Mesenchymal stem cell (in vitro differentiated cells and primary cell): ENCODE results near the gene EIF2D.

Source experiments
- DNase-seq: peaks from one replicate; pipeline ENCODE4 v3.0.0-alpha.2; 2013
- H2AFZ ChIP-seq: one replicate; pipeline ENCODE4 v1.6.1; 2013; ENCODE audit warnings: low read depth, mild to moderate bottlenecking, control low read depth, inconsistent platforms, low read length, moderate library complexity
- H2AK5ac ChIP-seq: 2 replicates; pipeline ENCODE4 v1.6.1; 2013; ENCODE audit warnings: low read length, moderate library complexity, mild to moderate bottlenecking, inconsistent platforms; ENCODE audit not compliant: severe bottlenecking
- H2BK120ac ChIP-seq: one replicate; pipeline ENCODE4 v1.6.1; 2013; ENCODE audit warnings: low read depth, mild to moderate bottlenecking, inconsistent platforms, low read length, moderate library complexity
- H2BK12ac ChIP-seq, 2 experiments: one replicate each; pipeline ENCODE4 v1.6.1; 2013; ENCODE audit warnings: inconsistent platforms in 2 of 2, low read length in 2 of 2, mild to moderate bottlenecking in 2 of 2, moderate library complexity in 2 of 2, control low read depth in 1 of 2
- H2BK15ac ChIP-seq: one replicate; pipeline ENCODE4 v1.6.1; 2013; ENCODE audit warnings: mild to moderate bottlenecking, low read depth, inconsistent platforms; ENCODE audit not compliant: poor library complexity, severe bottlenecking
- H2BK5ac ChIP-seq: 2 replicates; pipeline ENCODE4 v1.6.1; 2013; ENCODE audit warnings: low read depth, mild to moderate bottlenecking, low read length, control low read depth, inconsistent platforms; ENCODE audit not compliant: poor library complexity, severe bottlenecking
- H3K14ac ChIP-seq, 2 experiments: one replicate each; pipeline ENCODE4 v1.6.1; 2013; ENCODE audit warnings: inconsistent platforms in 2 of 2, low read length in 2 of 2, control low read depth in 1 of 2, mild to moderate bottlenecking in 1 of 2, moderate library complexity in 1 of 2
- H3K18ac ChIP-seq, 2 experiments: one replicate each; pipeline ENCODE4 v1.6.1; 2013; ENCODE audit warnings: inconsistent platforms in 2 of 2, low read length in 2 of 2, control low read depth in 1 of 2, low read depth in 1 of 2, mild to moderate bottlenecking in 1 of 2
- H3K23ac ChIP-seq, 2 experiments: one replicate each; pipeline ENCODE4 v1.6.1; 2013; ENCODE audit warnings: inconsistent platforms in 2 of 2, low read length in 2 of 2, mild to moderate bottlenecking in 2 of 2, moderate library complexity in 2 of 2, control low read depth in 1 of 2
- H3K27ac ChIP-seq: 2 replicates; pipeline ENCODE4 v1.5.1; 2013; ENCODE audit warnings: mild to moderate bottlenecking, moderate library complexity, low read length, control low read depth, inconsistent platforms; ENCODE audit not compliant: poor library complexity, severe bottlenecking
- H3K27me3 ChIP-seq, 2 experiments: 2 replicates each; pipeline versions ENCODE4 v1.6.1 to v1.7.0; 2013; ENCODE audit warnings: low read length in 2 of 2, mild to moderate bottlenecking in 2 of 2, moderate library complexity in 2 of 2, control low read depth in 1 of 2, inconsistent platforms in 1 of 2; ENCODE audit not compliant: control insufficient read depth in 1 of 2, insufficient read depth in 1 of 2
- H3K36me3 ChIP-seq, 2 experiments: 2 replicates each; pipeline versions ENCODE4 v1.6.1 to v1.7.0; 2013; ENCODE audit warnings: low read length in 2 of 2, control low read depth in 1 of 2, inconsistent platforms in 1 of 2, low read depth in 1 of 2, mild to moderate bottlenecking in 1 of 2; ENCODE audit not compliant: insufficient read depth in 2 of 2, control insufficient read depth in 1 of 2
- H3K4ac ChIP-seq, 2 experiments: one replicate each; pipeline ENCODE4 v1.6.1; 2013; ENCODE audit warnings: inconsistent platforms in 2 of 2, low read length in 2 of 2, mild to moderate bottlenecking in 2 of 2, moderate library complexity in 2 of 2, control low read depth in 1 of 2, low read depth in 1 of 2
- H3K4me1 ChIP-seq: 2 replicates; pipeline ENCODE4 v1.6.1; 2013; ENCODE audit warnings: low read depth, low read length, control low read depth; ENCODE audit not compliant: control insufficient read depth, insufficient read depth
- H3K4me2 ChIP-seq: 2 replicates; pipeline ENCODE4 v1.6.1; 2013; ENCODE audit warnings: low read length, mild to moderate bottlenecking, inconsistent platforms; ENCODE audit not compliant: poor library complexity, severe bottlenecking
- H3K4me3 ChIP-seq, 2 experiments: 2 replicates each; pipeline versions ENCODE4 v1.5.1 to v1.7.0; 2013; ENCODE audit warnings: low read length in 2 of 2, mild to moderate bottlenecking in 2 of 2, control low read depth in 1 of 2, low read depth in 1 of 2; ENCODE audit not compliant: insufficient read depth in 1 of 2
- H3K79me1 ChIP-seq: replicated peaks from 2 replicates; pipeline ENCODE4 v1.6.1; 2013; ENCODE audit warnings: mild to moderate bottlenecking, control low read depth, low read length, inconsistent platforms; ENCODE audit not compliant: poor library complexity, severe bottlenecking
- H3K9ac ChIP-seq: 2 replicates; pipeline ENCODE4 v1.7.0; 2013; ENCODE audit warnings: mild to moderate bottlenecking, low read length, moderate library complexity
- H3K9me3 ChIP-seq: 2 replicates; pipeline ENCODE4 v1.7.0; 2013; ENCODE audit warnings: mild to moderate bottlenecking, low read length; ENCODE audit not compliant: control insufficient read depth
- H4K8ac ChIP-seq: one replicate; pipeline ENCODE4 v1.6.1; 2013; ENCODE audit warnings: inconsistent platforms, mild to moderate bottlenecking, low read length, moderate library complexity
- H4K91ac ChIP-seq: one replicate; pipeline ENCODE4 v1.6.1; 2013; ENCODE audit warnings: mild to moderate bottlenecking, low read length, inconsistent platforms
- WGBS: methylation state at CpG from one replicate; pipeline ENCODE4 v1.1.7; 2013; ENCODE audit warnings: mixed read lengths; 5-methylcytosine and 5-hydroxymethylcytosine counted together

Gene EIF2D

DNA sequence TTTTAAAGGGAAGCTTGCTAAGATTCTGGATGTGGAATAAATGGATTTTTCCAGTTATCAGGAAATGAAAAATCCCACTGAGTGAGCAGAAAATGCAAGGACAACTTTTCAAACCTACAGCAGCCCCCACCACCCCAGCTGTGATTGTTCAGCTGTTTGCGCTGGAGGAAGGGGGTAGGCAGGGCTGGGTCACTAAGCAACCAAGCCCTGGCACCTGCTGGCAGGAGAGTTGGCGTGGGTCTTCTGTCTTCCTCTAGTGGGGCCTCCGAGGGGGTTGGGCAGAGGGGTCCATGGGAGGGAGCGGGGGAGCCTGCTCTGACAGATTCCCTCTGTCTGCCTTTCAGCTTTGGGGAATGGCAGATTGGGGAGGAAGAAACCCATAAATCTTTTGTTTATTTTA, 45.3 kb downstream of the EIF2D start:
- peaks cover 3 to 33% of the 10 kb centered on the region in 2 experiments for H3K27me3 ChIP-seq
- H3K9me3 ChIP-seq = no peaks in the 10 kb centered on the region
- no peak overlapping the region for H2BK5ac ChIP-seq
- no peak overlapping the region for H3K18ac ChIP-seq
- 72% methylated on average over 2 of the region's 4 CpGs for WGBS
- no peak overlapping the region for H2BK12ac ChIP-seq
- no peak for DNase-seq
- no peak overlapping the region for H4K8ac ChIP-seq
- H3K4me3 ChIP-seq = no peak overlapping the region
- H2AFZ ChIP-seq = no peak overlapping the region
- no peaks in the 10 kb centered on the region for H3K79me1 ChIP-seq
- H3K4ac ChIP-seq = no peak overlapping the region
- H2AK5ac ChIP-seq = no peak overlapping the region
- H3K9ac ChIP-seq = no peak overlapping the region
- no peak overlapping the region for H3K23ac ChIP-seq
- H3K14ac ChIP-seq = no peak overlapping the region
- H3K27ac ChIP-seq = no peak overlapping the region
- H3K4me2 ChIP-seq = no peak overlapping the region
- H2BK120ac ChIP-seq = no peak overlapping the region
- H3K36me3 ChIP-seq = no peaks in the 10 kb centered on the region
- H4K91ac ChIP-seq = no peak overlapping the region
- no peak overlapping the region for H2BK15ac ChIP-seq
- H3K4me1 ChIP-seq = no peaks in the 10 kb centered on the region

DNA sequence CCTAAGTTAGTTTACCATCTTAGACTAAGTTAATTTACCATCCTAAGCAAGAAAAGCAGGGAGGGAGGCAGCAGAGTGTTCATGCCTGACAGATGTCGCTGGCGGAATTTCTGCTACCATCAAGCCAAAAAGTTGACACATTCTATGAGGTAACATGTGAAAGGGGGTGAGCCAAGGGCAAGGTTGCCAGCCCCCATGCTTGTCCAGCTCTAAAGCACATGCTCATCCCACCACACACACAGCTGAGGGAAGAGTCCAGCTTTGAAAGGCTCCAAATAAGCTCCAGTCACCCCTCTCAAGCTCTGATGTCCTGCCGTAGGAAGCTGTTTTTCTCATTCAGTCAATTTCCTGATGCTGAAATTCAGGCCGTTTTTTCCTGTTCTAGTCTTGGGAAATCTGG, 46.3 kb downstream of the EIF2D start:
- Histone ChIP-seq H3K9ac (no peak overlapping the region), H3K4me3 (no peak overlapping the region), H4K91ac (no peak overlapping the region), H3K23ac (no peak overlapping the region), H3K79me1 (no peaks in the 10 kb centered on the region), H2BK12ac (no peak overlapping the region), H3K9me3 (no peaks in the 10 kb centered on the region), H3K18ac (no peak overlapping the region), H3K36me3 (no peaks in the 10 kb centered on the region), H2AFZ (no peak overlapping the region), H3K14ac (no peak overlapping the region), H4K8ac (no peak overlapping the region), H2BK5ac (no peak overlapping the region), H2AK5ac (no peak overlapping the region), H2BK15ac (no peak overlapping the region), H3K4ac (no peak overlapping the region), H3K27me3 (peaks cover 3 to 28% of the 10 kb centered on the region in 2 experiments), H2BK120ac (no peak overlapping the region), H3K27ac (no peak overlapping the region), H3K4me2 (no peak overlapping the region), H3K4me1 (no peaks in the 10 kb centered on the region)
- WGBS = 100% methylated on average over 2 of the region's 4 CpGs
- DNase-seq = no peak

DNA sequence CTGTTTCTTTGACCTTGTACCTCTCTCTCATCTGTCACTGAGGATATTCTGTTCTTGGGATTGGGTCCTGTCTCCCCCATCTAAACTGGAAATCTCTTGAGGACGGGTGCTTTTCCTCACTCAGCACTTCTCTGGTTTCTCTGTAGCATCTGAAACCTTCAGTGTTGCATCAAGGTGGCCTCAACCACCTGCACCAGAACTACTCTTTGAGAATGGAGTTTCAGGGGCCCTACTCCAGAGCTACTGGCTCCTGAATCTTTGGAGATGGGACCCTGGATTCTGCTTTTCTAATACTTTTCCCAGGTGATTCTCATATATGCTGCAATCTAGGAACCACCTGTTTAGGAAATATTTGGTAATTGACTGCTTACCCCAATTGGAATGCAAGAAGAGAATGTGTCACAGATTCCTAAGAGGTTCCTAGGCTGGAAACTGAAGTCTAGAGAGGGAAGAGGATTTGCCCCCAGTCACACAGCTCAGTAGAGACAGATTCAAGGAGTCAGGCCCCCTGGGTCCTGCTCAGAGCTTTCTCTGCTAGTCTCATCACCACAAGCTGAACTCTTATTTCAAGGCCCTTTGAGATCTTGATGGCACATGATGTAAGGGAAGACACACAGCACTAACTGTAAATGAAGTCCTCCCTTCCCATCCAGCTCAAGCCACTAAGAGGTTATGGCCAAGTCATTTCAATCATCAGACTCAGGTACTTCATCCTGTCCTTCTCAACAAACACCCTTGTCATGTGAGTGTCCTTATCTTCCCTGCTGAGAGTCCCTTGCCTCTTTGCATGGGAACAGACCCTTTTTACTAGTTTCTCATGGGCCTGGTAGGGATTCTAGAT, 48.7 kb downstream of the EIF2D start:
- no peak overlapping the region for H3K14ac ChIP-seq
- no peak overlapping the region for H2BK12ac ChIP-seq
- no peak overlapping the region for H3K27ac ChIP-seq
- peaks cover 3% of the 10 kb centered on the region for H3K4me1 ChIP-seq
- H3K9me3 ChIP-seq = no peaks in the 10 kb centered on the region
- H3K18ac ChIP-seq = no peak overlapping the region
- no peak overlapping the region for H3K4ac ChIP-seq
- H2AK5ac ChIP-seq = no peak overlapping the region
- H3K23ac ChIP-seq = no peak overlapping the region
- no peak overlapping the region for H2BK15ac ChIP-seq
- H2AFZ ChIP-seq = no peak overlapping the region
- H2BK120ac ChIP-seq = no peak overlapping the region
- H4K8ac ChIP-seq = no peak overlapping the region
- H3K9ac ChIP-seq = no peak overlapping the region
- H3K27me3 ChIP-seq = peaks cover 3 to 31% of the 10 kb centered on the region in 2 experiments
- WGBS = 93% methylated on average over 1 of the region's 1 CpG
- H3K4me2 ChIP-seq = no peak overlapping the region
- no peak overlapping the region for H4K91ac ChIP-seq
- H3K4me3 ChIP-seq = no peak overlapping the region
- no peak for DNase-seq
- H2BK5ac ChIP-seq = no peak overlapping the region
- H3K79me1 ChIP-seq = no peaks in the 10 kb centered on the region
- H3K36me3 ChIP-seq = no peaks in the 10 kb centered on the region

DNA sequence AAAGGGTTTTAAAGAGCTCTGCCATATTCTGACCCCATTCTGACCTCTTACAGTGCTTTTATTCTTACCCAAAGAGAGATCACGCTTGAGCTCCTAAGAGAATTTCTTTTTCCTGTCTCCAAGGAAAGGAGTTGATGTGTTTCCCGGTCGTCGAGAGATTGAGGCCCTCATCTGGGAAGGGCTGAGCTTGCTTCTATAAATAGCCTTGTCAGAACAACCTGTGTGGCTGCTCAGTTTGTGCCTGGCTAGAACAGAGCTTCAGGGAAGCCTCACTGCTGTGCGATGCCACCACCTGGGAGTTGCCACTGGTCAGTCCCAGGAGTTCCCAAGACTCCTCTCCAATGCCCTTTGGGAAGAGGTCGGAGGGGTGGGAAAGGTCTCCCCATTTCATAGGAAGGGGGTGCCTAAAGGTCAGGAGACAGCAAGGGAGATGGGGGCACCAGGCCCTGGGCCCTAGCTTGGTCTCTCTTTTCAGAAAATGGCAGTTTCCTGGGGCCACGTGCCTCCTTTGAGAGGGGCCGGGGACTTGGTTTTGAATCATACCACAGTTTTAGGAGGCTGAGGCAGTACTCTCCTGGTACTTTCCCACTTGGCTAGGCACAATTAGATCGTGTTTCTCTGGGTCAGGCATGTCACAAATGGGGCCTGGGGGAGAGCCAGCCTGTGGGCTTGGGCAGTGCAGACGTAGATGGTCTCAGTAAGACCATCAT, 52.1 kb downstream of the EIF2D start:
- H3K4me2 ChIP-seq = no peak overlapping the region
- no peak overlapping the region for H2BK5ac ChIP-seq
- no peak overlapping the region for H2BK120ac ChIP-seq
- no peak overlapping the region for H3K4ac ChIP-seq
- H2BK15ac ChIP-seq = peak overlapping the region; percentile 13
- no peak overlapping the region for H3K4me3 ChIP-seq
- H3K27me3 ChIP-seq = peaks cover 3 to 26% of the 10 kb centered on the region in 2 experiments
- H3K9me3 ChIP-seq = no peaks in the 10 kb centered on the region
- 60% methylated on average over 10 of the region's 10 CpGs for WGBS
- no peak overlapping the region for H3K23ac ChIP-seq
- no peaks in the 10 kb centered on the region for H3K36me3 ChIP-seq
- H3K79me1 ChIP-seq = no peaks in the 10 kb centered on the region
- H4K8ac ChIP-seq = no peak overlapping the region
- no peak overlapping the region for H3K9ac ChIP-seq
- H2AFZ ChIP-seq = no peak overlapping the region
- no peak overlapping the region for H3K27ac ChIP-seq
- H3K4me1 ChIP-seq = peaks cover 13% of the 10 kb centered on the region
- no peak overlapping the region for H3K18ac ChIP-seq
- DNase-seq = peak; percentile 38
- H4K91ac ChIP-seq = no peak overlapping the region
- no peak overlapping the region for H2BK12ac ChIP-seq
- no peak overlapping the region for H2AK5ac ChIP-seq
- H3K14ac ChIP-seq = no peak overlapping the region
